Endothelial cell (in vitro differentiated cells): Measurements from ENCODE around the gene CCDC68. TPM values are rescaled to one million over a fixed set of nuclear protein-coding genes. Genes with fewer than 3 reads are reported as not detected.
A peak's percentile ranks its signal among the peaks of the same experiment; 100 is the strongest.

ENCODE experiments used
- DNase-seq: peaks from one replicate; pipeline ENCODE4 v3.0.0; 2021; ENCODE audit warnings: low spot score
- H3K27ac Mint-ChIP-seq: one replicate; pipeline ENCODE4 v1.8.0; 2021; ENCODE audit warnings: mixed read lengths, inconsistent platforms; ENCODE audit not compliant: unreplicated experiment
- H3K27me3 Mint-ChIP-seq: one replicate; pipeline ENCODE4 v1.8.0; 2021; ENCODE audit warnings: mild to moderate bottlenecking, moderate library complexity, mixed read lengths, inconsistent platforms; ENCODE audit not compliant: unreplicated experiment
- H3K36me3 Mint-ChIP-seq: one replicate; pipeline ENCODE4 v1.8.0; 2021; ENCODE audit warnings: mild to moderate bottlenecking, low read depth, mixed read lengths, inconsistent platforms; ENCODE audit not compliant: unreplicated experiment
- H3K4me1 Mint-ChIP-seq: one replicate; pipeline ENCODE4 v1.8.0; 2021; ENCODE audit warnings: mild to moderate bottlenecking, mixed read lengths, inconsistent platforms; ENCODE audit not compliant: unreplicated experiment
- H3K4me3 Mint-ChIP-seq: one replicate; pipeline ENCODE4 v1.8.0; 2021; ENCODE audit warnings: mild to moderate bottlenecking, mixed read lengths, inconsistent platforms; ENCODE audit not compliant: unreplicated experiment
- H3K9me3 Mint-ChIP-seq: one replicate; pipeline ENCODE4 v1.8.0; 2021; ENCODE audit warnings: mixed read lengths, inconsistent platforms; ENCODE audit not compliant: unreplicated experiment
- CTCF ChIP-seq: fragments of 200-600 bp; sonication (generic); IDR thresholded peaks from one replicate; pipeline ENCODE4 v1.5.0; 2021; ENCODE audit warnings: antibody characterized with exemption; ENCODE audit not compliant: unreplicated experiment
- total RNA-seq: library from RNA; stranded (reverse); fragmentation: NEBNext Ultra II Directional; extraction: Animal tissue kit (Norgen Biotek cat#: 25700); gene quantifications from one replicate; pipeline ENCODE4 v1.2.1, GENCODE V29; 2021; ENCODE audit not compliant: unreplicated experiment

The CCDC68 gene
- total RNA-seq, 1 donor from 2014 or later = 0.87 TPM

DNA sequence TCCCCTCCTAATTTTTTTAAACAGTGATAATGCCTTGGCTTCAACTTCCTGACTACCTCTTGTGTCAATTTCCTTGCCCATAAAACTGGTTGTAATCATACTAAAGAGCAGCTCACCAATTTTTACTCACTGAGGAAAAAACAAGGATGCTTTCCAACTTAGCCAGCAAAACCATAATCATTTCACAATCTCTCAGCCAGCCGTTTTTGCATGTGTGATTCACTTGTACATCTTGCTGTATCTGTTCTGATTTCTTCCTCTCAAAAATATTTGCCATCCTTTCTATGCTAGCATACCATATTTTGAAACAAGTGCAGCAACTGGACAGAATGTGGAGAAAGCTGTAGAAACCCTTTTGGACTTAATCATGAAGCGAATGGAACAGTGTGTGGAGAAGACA lies 70.3 kb downstream of the CCDC68 start:
- H3K4me1 Mint-ChIP-seq = peaks cover 3% of the 10 kb centered on the region
- no peaks in the 10 kb centered on the region for H3K27me3 Mint-ChIP-seq
- no peaks in the 10 kb centered on the region for H3K9me3 Mint-ChIP-seq
- no peak for TF ChIP-seq CTCF
- DNase-seq = no peak
- no peak overlapping the region for H3K27ac Mint-ChIP-seq
- no peaks in the 10 kb centered on the region for H3K36me3 Mint-ChIP-seq
- no peak overlapping the region for H3K4me3 Mint-ChIP-seq

DNA sequence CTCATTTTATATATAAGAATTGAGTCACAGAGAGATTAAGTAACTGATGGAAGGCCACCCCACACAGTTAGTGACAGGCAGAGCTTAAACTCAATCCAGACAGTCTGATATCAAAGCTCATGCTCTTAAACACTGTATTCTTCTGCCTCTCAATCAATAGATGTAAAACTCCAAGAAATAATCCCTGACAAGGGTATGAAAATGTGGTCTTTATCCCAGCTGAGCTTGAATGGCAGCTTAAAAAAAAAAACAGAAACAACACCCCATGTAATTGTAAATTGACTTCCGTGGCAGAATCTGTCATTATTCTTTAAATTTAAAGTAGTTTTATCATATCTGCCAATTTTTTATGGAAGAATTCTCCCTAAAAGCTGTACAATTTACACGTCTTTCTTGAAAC lies 70.9 kb downstream of the CCDC68 start:
- H3K36me3 Mint-ChIP-seq = no peaks in the 10 kb centered on the region

DNA sequence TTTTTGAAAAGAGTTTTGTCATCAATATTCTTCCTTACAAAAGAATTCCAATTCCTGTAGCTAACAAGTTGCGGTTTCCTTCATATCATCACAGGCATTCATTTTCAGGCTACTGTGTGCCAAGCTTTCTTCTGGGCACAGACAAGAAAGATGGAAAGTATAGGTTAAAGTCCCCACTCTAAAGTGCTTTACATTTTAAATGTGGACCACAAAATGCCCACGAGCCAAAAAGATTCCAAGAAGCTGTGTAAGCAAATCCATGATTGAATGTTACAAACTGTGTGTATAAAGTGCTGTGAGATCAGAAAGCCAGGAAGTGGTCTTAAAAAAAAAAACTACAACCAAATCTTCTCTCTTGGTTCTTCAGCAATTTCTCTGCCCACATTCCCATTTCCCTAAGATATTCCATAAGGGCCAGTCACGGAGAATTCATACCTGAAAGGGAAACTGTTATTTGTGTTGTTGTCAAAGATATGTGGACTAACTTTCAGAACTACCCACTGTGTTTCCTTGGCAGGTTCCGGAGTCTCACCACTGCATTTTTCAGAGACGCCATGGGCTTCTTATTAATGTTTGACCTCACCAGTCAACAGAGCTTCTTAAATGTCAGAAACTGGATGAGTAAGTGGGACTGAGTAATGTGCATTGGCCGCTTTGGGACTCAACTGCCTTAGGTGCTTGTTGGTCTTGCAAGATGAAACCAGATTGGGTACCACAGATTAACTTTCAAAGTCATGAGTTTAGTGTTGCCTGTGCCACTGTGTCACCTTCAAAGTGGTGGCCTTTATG lies 75.3 kb downstream of the CCDC68 start:
- TF ChIP-seq CTCF = no peak
- DNase-seq = no peak
- Mint-ChIP-seq H3K27me3 (no peaks in the 10 kb centered on the region), H3K4me1 (peaks cover 19% of the 10 kb centered on the region), H3K36me3 (no peaks in the 10 kb centered on the region), H3K9me3 (no peaks in the 10 kb centered on the region), H3K4me3 (no peak overlapping the region), H3K27ac (no peak overlapping the region)

More for the DNA sequence above, 70.9 kb downstream of the CCDC68 start:
- Mint-ChIP-seq H3K27ac (no peak overlapping the region), H3K4me1 (peaks cover 3% of the 10 kb centered on the region), H3K27me3 (no peaks in the 10 kb centered on the region), H3K9me3 (no peaks in the 10 kb centered on the region), H3K4me3 (no peak overlapping the region)
- DNase-seq = no peak
- TF ChIP-seq CTCF = no peak

GRCh38 chr18:54882318-54882717 lies 76.9 kb downstream of the CCDC68 start:
- no peaks in the 10 kb centered on the region for H3K9me3 Mint-ChIP-seq
- H3K27ac Mint-ChIP-seq = no peak overlapping the region
- no peaks in the 10 kb centered on the region for H3K27me3 Mint-ChIP-seq
- DNase-seq = no peak
- H3K4me1 Mint-ChIP-seq = peaks cover 16% of the 10 kb centered on the region
- H3K36me3 Mint-ChIP-seq = no peaks in the 10 kb centered on the region
- H3K4me3 Mint-ChIP-seq = no peak overlapping the region
- TF ChIP-seq CTCF = no peak

GRCh38 chr18:54881229-54881768 lies 78.0 kb downstream of the CCDC68 start:
- Mint-ChIP-seq H3K27ac (peak overlapping the region; percentile 54), H3K9me3 (no peaks in the 10 kb centered on the region), H3K36me3 (no peaks in the 10 kb centered on the region), H3K27me3 (peaks cover 2% of the 10 kb centered on the region), H3K4me1 (peaks cover 16% of the 10 kb centered on the region), H3K4me3 (no peak overlapping the region)
- DNase-seq = no peak
- TF ChIP-seq CTCF = no peak
